GOT3 (cell line): ENCODE data around the gene MMP2.

ENCODE experiments used
- DNase-seq: peaks from one replicate; lab custom pipeline; 2025; ENCODE audit warnings: mixed read lengths; lab: John Stamatoyannopoulos, UW

Gene MMP2

GRCh38 chr16:55513616-55514015 is 34.6 kb downstream of the MMP2 start:
- DNase-seq = no peak

DNA sequence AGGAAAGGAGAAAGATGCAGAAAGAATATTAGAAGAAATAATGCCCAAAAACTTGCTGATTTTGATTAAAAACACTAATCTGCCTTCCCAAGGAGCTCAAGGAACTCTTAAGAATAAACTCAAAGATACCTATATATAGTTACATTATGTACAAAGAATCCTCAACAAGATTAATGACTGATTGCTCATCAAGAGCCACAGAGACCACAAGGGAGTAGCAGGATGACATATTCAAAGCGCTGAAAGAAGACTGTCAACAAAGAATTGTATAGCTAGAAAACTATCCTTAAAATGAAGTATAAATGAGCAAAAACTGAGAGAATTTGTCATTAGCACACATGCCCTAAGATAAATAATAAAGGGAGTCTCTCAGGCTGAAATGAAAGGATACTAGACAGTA is 36.1 kb downstream of the MMP2 start:
- no peak for DNase-seq

DNA sequence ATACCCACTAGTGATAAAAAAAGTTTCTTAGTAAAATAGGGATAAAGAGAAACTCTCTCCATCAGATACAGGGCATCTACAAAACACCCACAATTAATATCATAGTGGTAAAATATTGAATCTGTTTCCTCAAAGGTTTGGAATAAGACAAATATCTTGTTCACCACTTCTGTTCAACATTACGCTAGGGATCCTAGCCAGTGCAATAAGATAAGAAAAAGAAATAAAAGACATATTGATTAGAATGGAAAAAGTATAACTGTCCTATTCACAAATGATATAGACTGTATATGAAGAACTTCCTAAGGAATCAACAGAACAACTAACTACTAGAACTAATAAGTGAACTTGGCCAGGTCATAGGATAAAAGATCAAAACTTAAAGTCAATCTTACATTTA is 42.8 kb downstream of the MMP2 start:
- no peak for DNase-seq

GRCh38 chr16:55526441-55526840 is 47.4 kb downstream of the MMP2 start:
- DNase-seq = no peak

GRCh38 chr16:55527885-55528284 is 48.9 kb downstream of the MMP2 start:
- DNase-seq = no peak

GRCh38 chr16:55529018-55529417 is 50.0 kb downstream of the MMP2 start:
- DNase-seq = no peak

DNA sequence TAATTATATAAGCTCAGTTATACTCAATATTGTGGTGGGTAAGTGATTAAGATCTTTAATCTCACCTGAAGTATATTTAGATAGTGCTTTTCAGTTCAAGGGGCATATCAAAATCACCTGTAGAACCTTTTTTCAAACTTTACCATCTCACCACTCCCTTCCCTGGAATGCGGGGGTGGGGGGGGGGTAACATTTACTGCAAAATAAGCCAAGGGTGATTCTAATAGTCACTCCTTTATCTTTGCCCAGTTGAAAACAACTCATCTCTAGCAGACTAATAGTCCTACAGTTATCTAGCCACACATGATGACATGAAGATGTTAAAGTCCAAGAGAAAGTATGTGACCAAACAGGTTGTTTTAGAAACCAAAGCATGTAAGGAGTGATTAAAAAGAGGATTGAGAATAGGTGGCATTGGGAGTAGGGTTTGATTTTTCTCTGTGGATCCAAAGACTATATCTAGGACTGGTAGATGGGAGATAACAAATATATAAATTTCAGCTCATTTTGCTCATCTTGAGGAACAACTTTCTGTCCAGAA is 51.4 kb downstream of the MMP2 start:
- no peak for DNase-seq

GRCh38 chr16:55532227-55532626 is 53.2 kb downstream of the MMP2 start:
- DNase-seq = no peak

DNA sequence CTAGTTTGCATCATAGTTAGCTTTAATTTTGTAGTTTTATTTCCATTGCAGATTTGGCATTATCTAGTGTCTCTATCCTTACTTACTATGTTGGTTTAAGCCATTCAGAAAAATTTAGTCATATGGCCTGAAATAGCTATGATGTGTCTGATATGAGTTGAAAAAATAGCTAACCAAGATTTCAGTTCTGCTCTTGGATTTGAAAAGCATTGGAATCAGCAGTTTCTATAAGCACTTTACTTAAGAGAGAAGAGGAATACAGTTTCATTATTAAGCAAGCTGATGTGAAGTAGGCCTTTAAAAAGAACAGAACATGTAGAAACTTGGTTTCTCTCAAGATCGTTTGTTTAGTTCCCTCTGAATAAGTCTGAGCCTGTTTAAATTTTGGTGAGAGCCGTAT is 55.8 kb downstream of the MMP2 start:
- no peak for DNase-seq

DNA sequence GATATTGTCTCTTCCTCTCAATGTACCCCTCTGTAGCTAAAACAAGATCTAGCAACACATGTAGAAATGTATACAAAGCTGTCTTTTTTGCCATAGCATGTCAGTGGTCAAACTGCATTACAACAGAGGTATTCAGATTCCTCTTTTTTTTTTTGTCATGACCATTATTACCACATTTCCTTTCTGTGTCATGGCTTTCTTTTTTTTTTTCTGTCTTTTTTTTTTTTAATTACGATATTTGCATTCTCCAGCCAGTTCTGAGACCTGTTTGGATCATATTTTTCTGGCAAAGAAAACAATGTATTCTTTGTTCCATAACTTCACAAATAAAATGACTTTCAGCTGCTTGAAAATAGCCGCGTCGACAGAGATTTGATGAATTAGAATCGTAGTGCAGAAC is 60.1 kb downstream of the MMP2 start:
- no peak for DNase-seq

- no peak for DNase-seq
Measured at GRCh38 chr16:55539488-55539887, 60.5 kb downstream of the MMP2 start.

DNA sequence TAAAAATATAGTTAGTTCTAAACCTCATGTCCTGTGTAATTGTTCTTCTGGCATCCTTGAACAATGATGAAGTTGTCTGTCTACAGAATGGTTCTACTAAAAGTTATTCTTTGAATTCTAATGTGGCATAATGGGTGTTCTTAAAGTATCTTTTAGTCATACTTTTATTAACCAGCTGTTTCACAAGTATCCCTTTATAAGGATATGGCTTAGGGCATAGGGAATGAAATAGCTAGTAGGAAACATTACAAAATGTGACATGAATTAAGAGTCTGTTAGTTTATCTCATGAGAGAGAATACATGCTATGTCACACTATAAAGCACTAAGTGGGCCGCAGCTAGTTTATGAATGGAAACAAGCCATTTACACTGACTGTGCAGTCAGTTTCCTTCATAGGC is 61.2 kb downstream of the MMP2 start:
- no peak for DNase-seq

GRCh38 chr16:55542459-55543082 is 63.6 kb downstream of the MMP2 start:
- no peak for DNase-seq

GRCh38 chr16:55543472-55543871 is 64.5 kb downstream of the MMP2 start:
- DNase-seq = no peak

DNA sequence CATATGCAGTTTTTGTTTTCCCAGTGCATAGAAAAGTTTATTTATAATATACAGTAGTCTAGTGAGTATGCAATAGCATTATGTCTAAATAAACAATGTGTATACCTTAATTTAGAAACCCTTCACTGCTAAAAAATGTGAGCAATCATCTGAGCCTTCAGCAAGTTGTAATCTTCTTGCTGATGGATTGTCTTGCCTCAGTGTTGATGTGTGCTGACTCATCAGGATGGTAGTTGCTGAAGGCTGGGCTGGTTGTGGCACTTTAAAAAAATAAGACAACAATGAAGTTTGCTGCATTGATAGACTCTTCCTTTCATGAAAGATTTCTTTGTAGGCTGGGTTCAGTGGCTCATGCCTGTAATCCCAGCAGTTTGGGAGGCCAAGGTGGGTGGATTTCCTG is 73.6 kb downstream of the MMP2 start:
- DNase-seq = peak; percentile 8

GRCh38 chr16:55555436-55555835 is 76.4 kb downstream of the MMP2 start:
- DNase-seq = no peak
